Thoracic aorta (tissue), 2 donors: ENCODE results near the gene ZNG1B. TPM values are rescaled to one million over a fixed set of nuclear protein-coding genes. Genes with fewer than 3 reads are reported as not detected.
"Not testable (repeated sequence)": the region's sequence is repeated elsewhere in the genome, so short reads cannot be mapped to it uniquely, and the experiment has no call there.

Experiments
- ATAC-seq: fragments of 150-250 bp; one replicate; pipeline ENCODE4 v1.8.0; 2017; ENCODE audit warnings: low read depth; ENCODE audit not compliant: insufficient number of reproducible peaks, low FRiP score
- DNase-seq: peaks from one replicate; pipeline ENCODE4 v3.0.0-alpha.2; 2020; ENCODE audit warnings: low spot score
- H3K27ac ChIP-seq, 2 donors: fragments of 200-600 bp; sonication (generic); 1 replicate in 1 of 2; 2 replicates in 1 of 2; pipeline ENCODE4 v1.5.1; 2016; ENCODE audit warnings: mild to moderate bottlenecking in 2 of 2, moderate library complexity in 2 of 2
- H3K27me3 ChIP-seq: fragments of 200-600 bp; sonication (generic); replicated peaks from 2 replicates; pipeline ENCODE4 v1.6.0; 2016; ENCODE audit warnings: mild to moderate bottlenecking; ENCODE audit not compliant: insufficient read depth
- H3K36me3 ChIP-seq: fragments of 200-600 bp; sonication (generic); one replicate; pipeline ENCODE4 v1.5.1; 2016
- H3K4me1 ChIP-seq, 2 donors: fragments of 200-600 bp; sonication (generic); 1 replicate in 1 of 2; 2 replicates in 1 of 2; pipeline versions ENCODE4 v1.5.1 to v1.6.0; 2016; ENCODE audit warnings: low read depth in 2 of 2, mild to moderate bottlenecking in 1 of 2; ENCODE audit not compliant: control insufficient read depth in 1 of 2
- H3K4me3 ChIP-seq: fragments of 200-600 bp; sonication (generic); 2 replicates; pipeline ENCODE4 v1.5.1; 2016; ENCODE audit warnings: mild to moderate bottlenecking
- H3K9me3 ChIP-seq: fragments of 200-600 bp; sonication (generic); 2 replicates; pipeline ENCODE4 v1.5.1; 2016
- total RNA-seq, 2 donors: library from RNA; depleted of rRNA; stranded (reverse); fragments of >200 nt; gene quantifications; one replicate each; pipeline versions ENCODE4 v1.1.0 to v1.2.3, GENCODE V29; 2016

Gene ZNG1B
- total RNA-seq, 2 donors from 2014 or later: 15.4 to 34.1 TPM

GRCh38 chr2:113528126-113528525, 90.6 kb downstream of the ZNG1B start:
- H3K27me3 ChIP-seq, H3K36me3 ChIP-seq, H3K27ac ChIP-seq, H3K4me1 ChIP-seq, H3K4me3 ChIP-seq, DNase-seq, ATAC-seq, H3K9me3 ChIP-seq: not testable (repeated sequence)

GRCh38 chr2:113528904-113529303, 91.4 kb downstream of the ZNG1B start:
- H3K27me3 ChIP-seq, ATAC-seq, H3K4me1 ChIP-seq, H3K9me3 ChIP-seq, DNase-seq, H3K36me3 ChIP-seq, H3K27ac ChIP-seq, H3K4me3 ChIP-seq: not testable (repeated sequence)

- H3K36me3 ChIP-seq, DNase-seq: not testable (repeated sequence)
Measured at GRCh38 chr2:113532991-113533390, 95.5 kb downstream of the ZNG1B start.

GRCh38 chr2:113536573-113536972, 99.1 kb downstream of the ZNG1B start:
- H3K27me3 ChIP-seq, H3K36me3 ChIP-seq, DNase-seq, H3K9me3 ChIP-seq, H3K27ac ChIP-seq, H3K4me3 ChIP-seq, H3K4me1 ChIP-seq, ATAC-seq: not testable (repeated sequence)

More at GRCh38 chr2:113532991-113533390, 95.5 kb downstream of the ZNG1B start:
- not testable (repeated sequence) for ATAC-seq, H3K27ac ChIP-seq, H3K4me3 ChIP-seq, H3K4me1 ChIP-seq, H3K27me3 ChIP-seq, H3K9me3 ChIP-seq

GRCh38 chr2:113540834-113541203, 103.3 kb downstream of the ZNG1B start:
- not testable (repeated sequence) for H3K27me3 ChIP-seq, H3K36me3 ChIP-seq, H3K27ac ChIP-seq, H3K4me1 ChIP-seq, H3K9me3 ChIP-seq, DNase-seq, ATAC-seq, H3K4me3 ChIP-seq

GRCh38 chr2:113541204-113541975, 103.9 kb downstream of the ZNG1B start:
- H3K4me1 ChIP-seq, H3K9me3 ChIP-seq, H3K27me3 ChIP-seq, H3K36me3 ChIP-seq, DNase-seq, ATAC-seq: not testable (repeated sequence)
- Histone ChIP-seq H3K4me3 (peak overlapping the region; percentile 71), H3K27ac (peak overlapping the region in 1 of 2 donors; percentile 43)

- H3K27ac ChIP-seq: not testable (repeated sequence)
Measured at GRCh38 chr2:113541976-113542485, 104.5 kb downstream of the ZNG1B start.

GRCh38 chr2:113542529-113542928, 105.0 kb downstream of the ZNG1B start:
- not testable (repeated sequence) for H3K27ac ChIP-seq, ATAC-seq, H3K4me1 ChIP-seq, H3K9me3 ChIP-seq, DNase-seq, H3K36me3 ChIP-seq, H3K27me3 ChIP-seq
- H3K4me3 ChIP-seq: peak overlapping the region; percentile 71

More at GRCh38 chr2:113541976-113542485, 104.5 kb downstream of the ZNG1B start:
- H3K27me3 ChIP-seq, H3K9me3 ChIP-seq, H3K36me3 ChIP-seq, H3K4me1 ChIP-seq, ATAC-seq, DNase-seq: not testable (repeated sequence)
- H3K4me3 ChIP-seq: peak overlapping the region; percentile 71

Other genes with a start within 250 kb of the ZNG1B start
- 10 to 100 TPM in 1 of 2 donors, 1 to 10 TPM in 1; 2.4 to 10.3 TPM for gene PAX8, start 158.8 kb upstream of the ZNG1B start, total RNA-seq
- under 1 TPM in 1 of 2 donors, not detected in 1; 0.21 TPM for gene FOXD4L1, start 61.0 kb downstream of the ZNG1B start, total RNA-seq
- gene RABL2A, start 189.6 kb downstream of the ZNG1B start, total RNA-seq: 10 to 100 TPM; 13.5 to 21.5 TPM